HG03565 (cell line): Measurements from ENCODE around the gene HPGD.
"Not testable (repeated sequence)": the region's sequence is repeated elsewhere in the genome, so short reads cannot be mapped to it uniquely, and the experiment has no call there.

ENCODE experiments used
- ATAC-seq: cut with Tn5 transposase; IDR thresholded peaks from one replicate; pipeline ENCODE4 v1.9.1; 2021; ENCODE audit warnings: mild to moderate bottlenecking, moderate library complexity; ENCODE audit not compliant: unreplicated experiment

The HPGD gene

GRCh38 chr4:174528226-174528625, 5.9 kb upstream of the HPGD start:
- ATAC-seq, result no peak

- no peak for ATAC-seq
These were observed 4.4 kb upstream of the HPGD start for GRCh38 chr4:174526731-174527130.

- no peak for ATAC-seq
These were observed 2.0 kb upstream of the HPGD start for GRCh38 chr4:174524242-174524641.

- ATAC-seq, result no peak
These were observed 871 bp upstream of the HPGD start for GRCh38 chr4:174523025-174523693.

GRCh38 chr4:174521800-174522182, 497 bp downstream of the HPGD start:
- ATAC-seq, result peak; percentile 22

GRCh38 chr4:174520660-174521059, 1.6 kb downstream of the HPGD start:
- no peak for ATAC-seq

GRCh38 chr4:174517502-174518445, 4.5 kb downstream of the HPGD start:
- no peak for ATAC-seq

- no peak for ATAC-seq
These were observed 5.5 kb downstream of the HPGD start for GRCh38 chr4:174516794-174517193.

- ATAC-seq, result no peak
These were observed 5.9 kb downstream of the HPGD start for GRCh38 chr4:174516345-174516744.

GRCh38 chr4:174512745-174513144, 9.5 kb downstream of the HPGD start:
- no peak for ATAC-seq

GRCh38 chr4:174505892-174506291, 16.4 kb downstream of the HPGD start:
- ATAC-seq, result no peak

GRCh38 chr4:174505007-174505406, 17.3 kb downstream of the HPGD start:
- ATAC-seq, result no peak

- no peak for ATAC-seq
These were observed 19.1 kb downstream of the HPGD start for GRCh38 chr4:174503079-174503715.

GRCh38 chr4:174496631-174497432, 25.5 kb downstream of the HPGD start:
- no peak for ATAC-seq

GRCh38 chr4:174495626-174496025, 26.7 kb downstream of the HPGD start:
- ATAC-seq, result no peak

- ATAC-seq, result no peak
These were observed 27.6 kb downstream of the HPGD start for GRCh38 chr4:174494726-174495125.

GRCh38 chr4:174494146-174494545, 28.1 kb downstream of the HPGD start:
- ATAC-seq, result no peak

GRCh38 chr4:174490451-174490961, 31.8 kb downstream of the HPGD start:
- ATAC-seq, result no peak

- ATAC-seq, result not testable (repeated sequence)
These were observed 33.9 kb downstream of the HPGD start for GRCh38 chr4:174488368-174488767.

- no peak for ATAC-seq
These were observed 37.3 kb downstream of the HPGD start for GRCh38 chr4:174485025-174485424.

- ATAC-seq, result no peak
These were observed 38.5 kb downstream of the HPGD start for GRCh38 chr4:174483792-174484191.
